GM12864 (cell line): Measurements from ENCODE around the gene TACR2.

Source experiments
- DNase-seq: peaks from one replicate; pipeline ENCODE4 v3.0.0-alpha.2; 2011; ENCODE audit warnings: low read depth
- H3K4me3 ChIP-seq: 2 replicates; pipeline ENCODE4 v1.5.1; 2011; ENCODE audit warnings: mild to moderate bottlenecking, low read depth, low read length, control low read depth
- TF ChIP-seq, protein P1 (sequence below): IDR thresholded peaks from 2 replicates; pipeline ENCODE4 v1.5.1; 2011; ENCODE audit warnings: low read depth, mild to moderate bottlenecking, moderate library complexity, low read length, control low read depth, inconsistent platforms; ENCODE audit errors: missing control alignments

The TACR2 gene

DNA sequence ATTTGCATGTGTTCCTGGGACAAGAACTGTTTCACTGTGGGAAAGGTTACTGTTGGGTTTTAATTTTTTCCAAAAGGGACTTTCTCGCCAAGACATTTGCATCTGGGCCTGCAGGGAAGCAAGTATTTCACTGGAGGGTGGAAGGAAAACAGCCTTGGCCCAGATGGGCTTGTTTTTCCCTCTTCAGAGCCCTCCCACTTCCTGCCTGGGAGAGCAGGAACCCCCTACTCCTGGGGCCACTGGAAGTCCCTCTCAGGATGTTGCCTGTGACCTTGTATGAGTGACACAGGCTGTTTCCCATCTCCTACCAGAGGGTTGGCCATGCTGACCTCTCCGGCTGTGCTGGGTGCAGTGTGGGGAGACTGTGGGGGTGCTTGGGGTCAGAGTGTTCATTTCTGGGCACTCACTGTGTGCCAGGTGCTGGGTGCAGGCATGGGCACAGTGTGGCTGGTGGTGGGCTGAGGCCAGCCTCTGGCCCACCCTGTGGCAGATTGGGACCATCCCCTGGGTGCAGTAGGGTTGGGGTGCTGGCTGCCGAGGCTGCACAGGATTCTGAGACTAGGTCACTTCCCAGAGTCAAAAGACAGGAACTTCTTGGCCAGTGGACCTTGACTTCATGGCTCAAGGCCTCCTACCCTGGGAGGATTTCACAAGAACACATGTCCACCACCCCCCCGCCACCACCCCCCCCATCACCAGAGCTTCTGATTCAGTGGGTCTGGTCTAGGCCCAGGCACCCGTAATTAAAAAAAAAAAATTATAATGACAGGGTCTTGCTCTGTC, 44.7 kb upstream of the TACR2 start:
- TF ChIP-seq, protein P1, sequence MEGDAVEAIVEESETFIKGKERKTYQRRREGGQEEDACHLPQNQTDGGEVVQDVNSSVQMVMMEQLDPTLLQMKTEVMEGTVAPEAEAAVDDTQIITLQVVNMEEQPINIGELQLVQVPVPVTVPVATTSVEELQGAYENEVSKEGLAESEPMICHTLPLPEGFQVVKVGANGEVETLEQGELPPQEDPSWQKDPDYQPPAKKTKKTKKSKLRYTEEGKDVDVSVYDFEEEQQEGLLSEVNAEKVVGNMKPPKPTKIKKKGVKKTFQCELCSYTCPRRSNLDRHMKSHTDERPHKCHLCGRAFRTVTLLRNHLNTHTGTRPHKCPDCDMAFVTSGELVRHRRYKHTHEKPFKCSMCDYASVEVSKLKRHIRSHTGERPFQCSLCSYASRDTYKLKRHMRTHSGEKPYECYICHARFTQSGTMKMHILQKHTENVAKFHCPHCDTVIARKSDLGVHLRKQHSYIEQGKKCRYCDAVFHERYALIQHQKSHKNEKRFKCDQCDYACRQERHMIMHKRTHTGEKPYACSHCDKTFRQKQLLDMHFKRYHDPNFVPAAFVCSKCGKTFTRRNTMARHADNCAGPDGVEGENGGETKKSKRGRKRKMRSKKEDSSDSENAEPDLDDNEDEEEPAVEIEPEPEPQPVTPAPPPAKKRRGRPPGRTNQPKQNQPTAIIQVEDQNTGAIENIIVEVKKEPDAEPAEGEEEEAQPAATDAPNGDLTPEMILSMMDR = no peak
- no peak overlapping the region for H3K4me3 ChIP-seq
- no peak for DNase-seq

DNA sequence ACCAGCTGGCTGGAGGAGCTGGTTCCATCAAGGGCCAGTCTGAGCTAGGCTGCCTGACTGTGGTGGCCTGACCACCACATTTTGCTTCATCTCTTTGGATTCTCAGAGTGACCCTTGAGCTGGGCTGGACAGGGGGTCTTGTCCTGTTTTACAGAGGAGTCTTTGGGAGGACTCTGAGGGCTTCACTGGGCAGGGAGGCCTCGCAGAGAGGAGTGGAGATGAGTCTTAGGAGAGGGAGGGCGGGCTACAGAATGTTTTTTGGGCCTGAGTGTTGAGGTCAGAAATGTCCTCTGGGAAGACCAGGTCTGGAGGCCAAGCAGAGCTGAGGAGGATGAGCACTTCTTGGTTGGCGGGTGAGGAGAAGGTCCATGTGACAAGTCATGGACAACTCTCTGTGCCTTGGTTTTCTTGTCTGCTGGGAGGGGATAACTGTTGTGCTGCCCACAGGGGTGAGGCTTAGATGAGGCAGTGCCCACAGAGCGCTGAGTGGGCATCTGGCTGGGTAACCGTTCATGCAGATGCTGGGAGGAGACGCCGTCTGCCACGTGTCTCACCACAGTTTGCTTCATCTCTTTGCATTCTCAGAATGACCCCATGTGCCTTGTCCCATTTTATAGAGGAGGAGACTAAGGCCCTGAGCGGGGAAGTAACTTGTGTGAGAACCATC, 44.0 kb upstream of the TACR2 start:
- DNase-seq = no peak
- TF ChIP-seq, protein P1 = no peak
- no peak overlapping the region for H3K4me3 ChIP-seq

DNA sequence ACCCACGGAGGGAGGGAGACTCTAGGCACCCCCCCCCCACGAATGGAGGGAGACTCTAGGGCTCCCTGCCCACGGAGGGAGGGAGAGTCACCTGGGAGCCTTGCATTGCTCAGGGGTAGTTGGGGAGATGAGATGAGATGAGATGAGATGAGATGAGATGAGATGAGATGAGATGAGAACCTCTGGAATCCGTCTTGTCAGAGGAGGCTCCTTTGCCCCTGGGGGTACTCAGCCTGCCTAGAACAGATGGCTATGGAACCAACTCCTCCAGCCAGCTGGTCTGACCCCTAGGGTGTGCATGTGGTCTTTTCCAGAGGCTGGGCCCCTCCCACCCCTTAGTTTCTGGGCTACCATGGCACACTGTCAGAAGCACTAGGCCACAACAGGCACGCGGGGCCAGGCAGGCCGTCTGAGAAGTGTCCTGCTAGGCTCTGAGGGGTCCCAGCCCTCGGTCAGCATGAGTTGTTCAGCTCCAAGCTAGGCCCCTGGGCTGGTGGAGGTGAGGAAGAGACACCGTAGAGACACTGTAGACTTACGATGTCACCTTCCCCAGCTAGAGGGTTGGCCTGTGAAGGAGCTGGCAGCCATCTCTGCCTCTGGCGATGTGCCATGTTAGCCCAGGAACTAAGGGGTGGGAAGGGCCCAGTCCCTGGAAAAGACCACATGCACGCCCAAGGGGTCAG, 43.3 kb upstream of the TACR2 start:
- no peak for DNase-seq
- H3K4me3 ChIP-seq = no peak overlapping the region
- TF ChIP-seq, protein P1 = no peak

DNA sequence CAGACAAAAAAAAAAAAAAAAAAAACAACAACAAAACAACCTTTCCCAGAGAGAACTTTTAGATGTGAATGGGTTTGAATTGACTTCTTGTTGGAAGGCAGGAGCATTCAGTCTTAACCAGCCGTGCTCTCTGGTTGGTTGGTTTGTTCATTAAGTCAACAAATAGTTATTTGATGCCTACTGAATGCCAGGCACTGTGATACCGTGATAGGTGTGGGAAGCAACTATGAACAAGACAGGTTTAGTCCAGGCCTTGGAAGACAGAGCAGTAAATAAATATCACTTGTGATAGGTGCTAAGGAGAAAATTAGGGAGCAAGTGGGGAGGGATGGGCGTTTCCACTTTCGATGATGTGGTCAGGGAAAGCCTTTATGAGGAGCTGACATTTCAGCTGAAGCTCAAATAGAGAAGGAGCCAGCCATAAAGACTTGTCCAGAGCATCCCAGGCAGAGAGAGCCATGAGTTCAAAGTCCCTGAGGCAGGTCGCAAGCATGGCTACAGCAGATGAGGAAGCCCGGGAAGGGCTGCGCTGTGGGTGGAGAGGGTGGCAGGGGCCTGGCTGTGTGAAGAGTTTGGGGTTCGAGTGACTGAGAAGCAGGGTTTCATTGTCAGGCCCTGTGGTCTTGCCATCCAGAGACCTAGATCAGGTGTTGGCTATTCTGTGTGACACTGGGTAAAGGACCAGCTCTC, 42.5 kb upstream of the TACR2 start:
- TF ChIP-seq, protein P1 = no peak
- no peak for DNase-seq
- no peak overlapping the region for H3K4me3 ChIP-seq

DNA sequence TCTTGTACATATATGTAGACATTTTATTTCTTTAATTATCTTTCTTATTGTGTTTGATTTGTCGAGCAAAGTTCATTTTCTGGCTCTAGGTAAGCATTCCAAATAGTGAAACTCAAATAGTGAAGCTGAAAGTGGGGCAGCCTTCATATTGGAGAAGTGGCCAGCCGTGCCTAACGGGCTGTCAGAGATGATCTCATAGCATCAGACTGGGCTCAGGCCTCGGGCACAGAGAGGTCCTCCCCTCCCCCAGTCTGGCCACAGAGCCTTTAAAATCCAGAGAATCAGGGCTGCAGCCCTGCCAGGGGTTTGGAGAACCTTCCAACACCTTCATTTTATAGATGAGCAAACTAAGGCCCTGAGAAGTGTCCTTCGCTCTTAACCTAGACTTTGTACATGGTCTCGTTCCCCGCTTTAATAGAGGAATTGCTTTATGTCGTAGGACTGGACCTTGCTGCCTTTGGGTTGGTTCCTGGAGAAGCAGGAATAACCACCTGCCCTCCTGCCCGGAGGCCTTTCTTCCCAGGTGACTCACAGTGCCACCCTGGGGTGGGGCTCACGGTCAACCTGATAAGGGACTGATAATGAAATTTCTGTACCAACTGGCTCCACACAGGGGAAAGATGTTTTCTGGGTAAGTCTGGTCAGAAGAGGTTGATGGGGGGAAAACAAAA, 41.8 kb upstream of the TACR2 start:
- no peak overlapping the region for H3K4me3 ChIP-seq
- TF ChIP-seq, protein P1 = no peak
- DNase-seq = no peak

DNA sequence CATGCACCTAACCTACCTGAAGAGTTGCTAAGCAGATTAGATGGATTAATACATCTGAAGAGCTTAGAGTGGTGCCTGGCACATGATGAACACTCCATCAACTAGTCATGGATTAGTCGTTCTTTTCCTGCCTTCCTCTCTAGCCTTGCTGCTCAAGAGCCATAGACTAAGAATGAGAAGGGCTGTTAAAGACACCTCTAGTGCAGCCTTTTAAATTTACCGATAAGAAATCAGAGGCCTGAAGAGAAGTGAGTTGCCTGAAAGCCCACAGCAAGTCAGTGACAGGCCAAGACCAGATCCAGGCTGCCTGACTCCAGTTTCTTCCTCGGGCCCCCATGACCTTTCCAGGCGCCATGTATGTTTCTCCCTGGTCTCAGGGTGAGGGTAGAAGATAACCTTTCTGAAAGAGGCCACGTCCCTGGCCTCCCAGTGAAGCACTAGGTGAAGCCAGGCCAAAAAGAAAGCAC, 41.1 kb upstream of the TACR2 start:
- no peak overlapping the region for H3K4me3 ChIP-seq
- no peak for DNase-seq
- TF ChIP-seq, protein P1 = no peak
